HG02884 (cell line): Measurements from ENCODE around the gene F2RL3.

Experiments used
- ATAC-seq: cut with Tn5 transposase; IDR thresholded peaks from one replicate; pipeline ENCODE4 v1.9.1; 2021; ENCODE audit warnings: mild to moderate bottlenecking, moderate library complexity; ENCODE audit not compliant: unreplicated experiment

Gene F2RL3

DNA sequence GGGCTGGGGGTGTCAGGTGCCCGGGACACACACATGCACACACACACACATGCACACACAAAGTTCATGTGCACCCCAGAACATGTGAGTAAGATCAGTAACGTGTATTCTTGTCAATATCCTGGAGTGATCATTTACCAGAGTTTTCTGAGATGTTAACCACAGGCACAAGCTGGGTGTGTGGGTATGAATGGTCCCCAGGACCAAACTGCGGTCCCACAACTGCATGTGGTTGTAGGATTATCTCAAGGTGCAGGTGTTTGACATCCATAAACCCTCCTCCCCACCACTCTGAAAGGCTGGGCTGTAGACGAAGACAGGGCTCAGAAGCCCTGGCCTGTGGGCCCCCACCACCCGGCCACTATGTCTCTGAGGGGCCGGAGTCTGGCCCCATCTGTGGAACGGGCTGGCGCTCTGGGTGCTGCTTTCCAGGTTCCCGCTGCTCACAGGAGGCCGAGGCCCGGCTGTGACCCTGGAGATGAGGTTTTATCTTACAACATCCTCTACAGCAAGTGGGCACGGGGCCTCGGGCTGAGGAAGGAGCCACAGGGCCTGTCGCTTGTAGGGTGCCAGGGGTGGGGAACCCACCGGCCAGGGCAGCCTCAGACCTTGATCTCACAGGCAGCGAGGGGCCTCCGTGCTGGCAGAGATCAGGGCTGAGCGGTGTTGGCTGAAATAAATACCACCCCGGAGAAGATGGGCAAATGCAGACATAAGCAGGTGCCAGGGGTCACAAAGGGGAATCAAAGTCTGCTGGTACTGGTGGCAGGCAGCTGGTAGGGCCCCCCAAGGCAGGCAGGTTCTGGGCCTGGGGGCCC lies 4.3 kb downstream of the F2RL3 start:
- no peak for ATAC-seq

DNA sequence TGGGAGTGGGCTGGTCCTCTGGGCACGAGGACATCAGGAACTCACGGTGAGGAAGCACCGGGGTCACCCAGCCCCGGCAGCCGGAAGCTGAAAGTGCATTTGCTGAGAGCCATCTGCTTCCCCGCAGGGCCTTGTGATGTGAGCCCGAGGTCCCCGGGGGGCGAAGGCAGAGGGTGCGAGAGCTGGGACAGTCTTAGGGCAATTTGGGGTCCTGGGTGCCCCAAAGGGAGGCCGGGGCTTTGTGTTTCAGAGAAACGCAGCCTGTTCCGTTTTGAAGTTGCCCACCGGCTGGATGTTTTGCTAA lies 4.8 kb downstream of the F2RL3 start:
- no peak for ATAC-seq

DNA sequence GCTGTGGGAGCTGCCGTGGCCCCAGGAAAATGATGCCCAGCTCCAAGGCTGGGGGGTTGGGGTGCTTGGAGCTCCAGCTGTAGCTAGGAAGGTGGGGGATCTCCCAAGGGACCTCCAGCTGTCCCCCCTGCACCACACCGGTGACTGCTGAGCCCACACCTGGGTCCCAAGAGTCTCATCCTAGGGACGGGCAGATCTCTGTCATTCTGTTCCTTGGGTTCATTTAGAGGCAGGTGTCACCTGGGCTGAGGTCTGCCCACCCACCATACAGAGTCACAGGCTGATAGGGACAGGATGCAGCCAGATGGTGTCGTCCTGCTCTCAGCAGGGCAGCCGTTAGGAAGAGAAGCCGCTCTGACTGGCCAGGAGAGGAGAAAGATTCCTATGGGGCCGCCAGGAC lies 5.3 kb downstream of the F2RL3 start:
- ATAC-seq = no peak

DNA sequence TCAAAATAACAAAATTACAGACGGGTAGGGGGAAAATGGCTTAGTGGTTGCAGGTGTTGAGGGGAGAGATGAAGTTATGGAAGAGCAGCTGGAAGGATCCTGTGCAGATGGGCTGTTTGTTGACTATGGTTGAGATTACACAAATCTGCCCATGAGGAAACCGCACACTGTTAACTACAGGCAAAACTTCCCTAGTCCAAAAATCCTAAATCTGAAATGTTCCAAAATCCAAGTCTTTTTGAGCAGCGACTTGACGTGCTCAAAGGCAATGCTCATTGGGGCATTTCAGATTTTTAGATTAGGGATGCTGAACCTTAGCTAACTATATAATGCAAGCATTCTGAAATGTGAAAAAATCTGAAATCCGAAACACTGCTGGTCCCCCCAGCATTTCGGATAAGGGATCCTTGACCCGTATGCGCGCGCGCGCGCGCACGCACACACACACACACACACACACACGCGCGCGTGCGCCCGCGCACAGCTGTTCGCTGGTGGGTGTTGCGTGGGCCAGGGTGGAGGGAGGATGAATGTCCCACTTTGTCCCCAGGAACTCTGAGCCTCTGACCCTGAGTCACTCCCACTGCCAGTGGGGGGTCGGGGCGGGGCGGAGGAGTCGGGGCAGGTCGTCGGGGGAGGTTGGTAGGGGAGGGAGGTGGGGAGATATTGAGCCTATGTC lies 6.8 kb downstream of the F2RL3 start:
- ATAC-seq = no peak

DNA sequence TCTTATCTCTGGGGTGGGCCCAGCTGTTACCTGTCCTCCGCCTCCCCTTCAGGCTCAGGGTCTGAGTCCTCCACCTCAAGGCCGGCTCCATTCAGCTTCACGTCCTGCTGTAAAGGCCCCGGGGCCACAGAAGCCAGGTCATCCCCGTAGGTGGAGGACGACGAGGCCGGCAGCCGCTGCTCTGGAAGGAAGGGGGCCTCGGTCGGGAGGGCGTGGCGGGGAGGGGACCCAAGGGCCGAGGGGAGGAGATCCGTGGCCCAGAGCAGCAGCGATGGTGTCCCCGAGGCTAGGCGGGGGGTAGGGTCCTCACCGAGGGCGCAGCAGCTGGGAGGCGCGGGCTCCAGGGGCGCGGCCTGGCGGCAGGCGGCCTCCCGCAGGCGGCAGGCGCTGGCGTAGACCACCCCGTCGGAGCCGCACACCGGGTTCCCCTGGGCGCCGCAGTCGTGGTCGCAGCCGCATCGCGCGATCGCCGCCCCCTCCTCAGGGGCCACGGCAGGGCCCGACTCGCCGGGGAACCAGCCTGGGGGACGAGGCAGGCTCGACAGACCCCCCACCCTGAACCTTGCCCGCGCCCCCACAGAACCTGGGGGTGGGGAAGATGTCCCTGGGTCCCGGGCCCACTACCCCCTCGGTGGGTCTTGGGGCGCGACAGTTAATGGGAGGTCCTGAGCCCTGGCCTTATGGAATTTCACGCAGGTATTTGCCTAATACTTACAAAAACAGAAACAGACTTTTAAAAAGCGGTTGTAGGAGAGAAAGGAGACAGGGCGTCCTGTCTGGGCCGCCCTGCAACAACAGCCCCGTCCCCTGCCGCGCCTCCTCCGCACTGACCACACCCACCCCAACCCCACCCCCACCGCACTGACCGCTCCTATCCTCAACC lies 7.6 kb downstream of the F2RL3 start:
- ATAC-seq = peak; percentile 43

DNA sequence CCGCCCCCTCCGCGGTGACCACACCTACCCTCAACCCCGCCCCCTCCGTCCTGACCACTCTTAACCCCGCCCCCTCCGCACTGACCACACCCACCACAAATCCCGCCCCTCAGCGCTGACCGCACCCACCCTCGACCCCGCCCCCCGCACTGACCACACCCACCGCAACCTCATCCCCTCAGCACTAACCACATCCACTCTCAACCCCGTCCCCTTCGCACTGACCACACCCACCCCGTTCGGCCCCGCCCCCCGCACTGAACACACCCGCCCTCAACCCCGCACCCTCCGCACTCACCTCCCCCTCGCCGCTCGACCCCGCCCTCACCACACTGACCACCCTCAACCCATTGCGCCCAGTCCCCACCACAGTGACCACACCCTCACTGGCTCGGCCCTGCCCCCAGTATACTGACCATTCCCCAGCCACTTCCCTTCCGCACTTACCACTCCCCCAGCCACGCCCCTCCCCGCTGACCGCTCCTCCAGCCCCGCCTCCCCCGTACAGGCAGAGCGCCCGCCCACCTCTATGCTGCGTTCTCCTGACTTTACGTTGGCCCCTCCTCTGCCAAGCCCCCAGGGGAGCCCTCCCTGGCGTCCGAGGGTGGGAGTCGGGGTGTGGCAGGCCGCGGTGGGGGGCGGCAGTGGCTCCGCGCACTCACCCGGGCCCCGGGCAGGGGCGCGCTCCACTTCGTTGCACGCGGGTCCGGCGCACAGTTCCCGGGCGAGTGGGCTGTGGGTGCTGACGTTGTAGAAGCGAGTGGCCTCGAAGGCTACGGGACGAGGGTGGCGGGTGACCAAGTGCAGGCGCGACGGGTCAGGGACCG lies 8.4 kb downstream of the F2RL3 start:
- ATAC-seq = peak; percentile 34

DNA sequence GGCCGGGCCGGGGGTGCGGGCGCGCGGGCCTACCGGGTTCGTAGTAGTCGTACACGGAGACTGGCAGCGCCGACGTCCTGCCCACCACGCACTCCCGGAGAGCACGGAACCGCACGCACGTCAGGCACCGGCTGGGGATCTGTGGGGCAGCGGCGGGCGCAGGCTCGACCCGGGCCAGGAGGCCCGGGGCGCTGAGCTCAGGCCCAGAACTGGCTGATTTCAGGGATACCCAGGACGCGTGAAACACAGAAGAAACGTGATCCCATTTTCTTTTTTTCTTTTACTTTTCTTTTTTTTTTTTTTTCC lies 9.0 kb downstream of the F2RL3 start:
- ATAC-seq = no peak

DNA sequence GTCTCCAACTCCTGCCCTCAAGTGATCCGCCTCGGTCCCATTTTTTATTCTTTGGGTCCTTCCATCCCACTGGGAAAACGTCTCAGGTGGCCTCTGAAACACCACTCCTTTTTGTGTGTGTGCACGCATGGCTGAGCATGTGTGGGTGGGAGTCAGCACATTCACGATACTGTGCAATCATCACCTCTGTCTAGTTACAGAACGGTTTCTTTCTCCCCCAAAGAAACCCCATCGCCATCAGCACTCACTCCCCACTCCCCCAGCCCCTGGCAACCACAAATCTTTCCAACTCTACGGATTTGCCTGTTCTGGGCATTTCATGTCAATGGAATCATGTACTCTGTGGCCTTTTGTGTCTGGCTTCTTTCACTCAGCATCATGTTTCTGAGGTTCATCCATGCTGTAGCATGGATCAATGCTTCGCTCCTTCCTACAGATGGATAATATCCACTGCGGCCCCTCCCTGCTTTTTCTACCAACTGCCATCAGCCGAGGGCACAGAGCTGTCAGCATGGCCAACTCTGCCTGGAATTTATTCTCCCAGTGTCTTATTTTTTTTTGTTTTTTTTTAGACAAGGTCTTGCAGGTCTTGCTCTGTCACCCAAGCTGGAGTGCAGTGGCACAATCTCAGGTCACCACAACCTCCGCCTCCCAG lies 9.7 kb downstream of the F2RL3 start:
- no peak for ATAC-seq

DNA sequence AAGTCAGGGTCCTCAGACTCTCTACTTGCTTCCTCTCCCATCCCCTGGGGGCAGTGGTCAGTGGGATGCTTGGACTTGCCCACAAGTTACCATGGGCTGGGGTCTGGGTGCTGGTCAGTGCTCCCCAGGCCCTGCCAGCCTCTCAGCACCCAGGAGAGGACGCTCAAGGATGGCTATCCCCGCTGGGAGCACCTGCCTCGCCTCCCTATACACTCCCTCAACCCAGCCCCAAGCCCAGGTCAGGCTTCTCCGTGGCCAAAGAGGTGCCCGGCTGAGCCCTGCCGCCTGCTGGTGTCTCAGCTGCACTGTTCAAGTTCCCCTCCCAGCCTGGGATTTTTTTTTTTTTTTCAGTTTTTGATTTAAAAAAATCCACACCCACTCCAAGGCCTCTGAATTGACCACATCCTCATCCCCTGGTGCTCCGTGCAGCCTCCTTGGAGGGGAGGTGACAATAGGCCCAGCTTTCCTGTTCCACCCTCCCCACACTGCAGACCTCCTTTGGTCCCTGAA lies 10.8 kb downstream of the F2RL3 start:
- no peak for ATAC-seq

DNA sequence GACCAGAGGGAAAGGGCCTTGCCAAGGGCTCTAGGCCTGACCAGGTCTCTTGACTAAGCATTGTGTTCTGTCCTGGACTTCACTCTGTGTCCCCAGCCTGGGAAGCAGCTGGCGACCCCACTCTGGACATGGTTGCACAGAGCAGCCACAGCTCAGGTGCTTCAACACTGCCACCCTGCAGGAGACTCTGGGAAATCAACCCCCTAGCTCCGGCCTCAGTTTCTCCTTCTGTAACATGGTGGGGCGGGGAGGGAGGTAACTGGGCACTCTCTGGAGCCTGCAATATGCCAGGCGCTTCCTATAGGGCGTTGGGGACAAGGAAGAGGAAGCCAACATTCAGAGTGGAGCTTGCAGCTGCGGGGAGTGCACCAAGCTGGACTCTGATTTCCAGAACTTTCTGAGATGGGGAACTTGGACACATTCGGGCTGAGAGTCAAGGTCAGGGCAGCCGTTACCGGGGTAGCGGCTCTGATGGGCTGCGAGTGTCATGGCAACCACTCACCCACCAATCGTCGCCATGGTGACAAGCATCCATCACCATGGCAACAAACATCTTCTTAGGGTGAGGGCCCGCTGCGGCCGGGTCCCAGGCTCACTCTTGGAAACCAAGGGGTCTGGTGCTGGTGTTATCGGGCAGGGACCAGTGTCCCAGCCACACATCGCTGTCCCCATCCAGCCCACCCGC lies 12.8 kb downstream of the F2RL3 start:
- no peak for ATAC-seq

DNA sequence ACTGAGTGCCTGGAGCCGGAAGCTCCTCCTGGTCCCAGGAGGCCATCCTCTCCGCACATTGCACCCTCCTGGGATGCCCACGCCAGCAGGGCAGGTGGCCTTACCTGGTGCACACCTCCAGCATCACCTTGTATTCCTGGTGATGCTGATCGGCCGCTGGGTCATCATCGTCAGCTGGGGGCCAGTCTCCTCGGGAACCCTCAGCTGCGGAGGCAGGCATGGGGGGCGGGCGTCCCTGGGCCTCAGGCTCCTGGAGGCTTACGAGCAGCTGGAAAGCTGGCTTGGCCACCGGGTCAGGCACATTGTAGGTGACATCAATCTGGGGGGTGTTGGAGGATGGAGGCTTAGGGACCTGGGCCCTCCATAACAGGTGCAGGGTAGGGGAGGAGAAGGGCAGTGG lies 13.7 kb downstream of the F2RL3 start:
- ATAC-seq = no peak

DNA sequence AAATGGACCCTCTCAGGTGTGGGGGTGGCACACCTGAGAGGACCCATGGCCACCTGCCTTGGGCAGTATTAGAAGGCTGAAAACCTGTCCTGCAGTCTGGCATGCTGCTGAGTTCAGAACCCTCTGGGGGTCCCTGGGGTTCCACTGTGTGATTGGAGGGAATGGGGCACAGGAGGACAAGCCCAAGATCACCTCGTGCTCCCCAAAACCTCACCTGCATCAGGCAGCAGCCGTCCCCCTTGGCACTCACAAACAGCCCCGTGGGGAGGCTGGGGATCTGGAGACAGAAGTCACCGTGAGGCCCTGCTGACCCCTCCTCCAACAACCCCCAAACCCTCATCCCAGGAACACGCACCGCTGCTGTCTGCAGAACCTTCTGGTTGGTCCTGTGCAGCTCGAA lies 14.5 kb downstream of the F2RL3 start:
- ATAC-seq = no peak

DNA sequence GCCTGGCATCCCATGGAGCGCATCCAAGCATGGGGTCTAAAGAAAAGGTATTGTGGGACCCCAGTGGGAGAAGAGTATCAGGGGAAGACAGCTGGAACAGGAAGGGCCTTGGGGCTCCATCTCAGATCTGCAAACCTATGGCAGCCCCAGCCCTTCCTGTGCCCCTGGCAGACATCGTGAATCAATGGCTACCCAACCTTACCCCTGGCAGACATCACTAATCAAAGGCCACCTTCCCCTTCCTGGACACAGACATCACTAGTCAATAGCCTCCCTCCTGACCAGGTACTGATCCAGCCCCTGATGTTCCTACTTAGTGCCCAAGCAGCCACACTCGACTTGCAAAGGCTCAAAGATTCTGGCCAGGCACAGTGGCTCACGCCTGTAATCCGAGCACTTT lies 15.8 kb downstream of the F2RL3 start:
- no peak for ATAC-seq

DNA sequence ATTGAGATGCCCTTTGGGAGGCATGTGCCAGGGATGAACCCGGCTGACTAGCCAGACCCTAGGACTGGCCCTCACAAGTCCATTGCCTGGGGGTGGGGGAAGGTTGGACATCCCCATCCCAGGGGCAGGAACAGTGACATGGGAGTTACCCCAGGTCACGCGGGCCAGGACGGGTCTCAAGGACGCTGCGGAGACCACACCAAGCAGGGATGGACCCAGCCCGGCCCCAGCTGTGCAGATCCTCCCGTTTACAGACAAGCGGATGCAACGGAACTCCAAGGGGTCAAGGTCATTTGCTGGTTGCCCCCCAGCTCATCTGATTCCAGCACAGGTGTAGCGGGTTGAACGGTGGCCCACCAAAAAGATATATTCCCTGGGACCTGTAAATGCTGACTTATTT lies 20.0 kb downstream of the F2RL3 start:
- no peak for ATAC-seq

DNA sequence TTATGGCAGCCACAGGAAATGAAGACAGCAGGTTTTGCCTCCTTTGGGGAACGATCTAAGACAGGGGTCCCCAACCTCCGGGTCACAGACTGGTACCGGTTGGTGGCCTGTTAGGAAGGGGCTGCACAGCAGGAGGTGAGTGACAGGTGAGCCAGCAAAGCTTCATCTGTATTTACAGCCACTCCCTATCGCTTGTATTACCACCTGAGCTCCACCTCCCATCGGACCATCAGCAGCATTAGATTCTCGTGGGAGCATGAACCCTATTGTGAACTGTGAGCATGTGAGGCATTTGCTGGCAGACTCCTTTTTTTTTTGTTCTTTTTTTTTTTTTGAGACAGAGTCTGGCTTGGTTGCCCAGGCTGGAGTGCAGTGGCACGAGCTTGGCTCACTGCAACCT lies 22.2 kb downstream of the F2RL3 start:
- ATAC-seq = no peak

DNA sequence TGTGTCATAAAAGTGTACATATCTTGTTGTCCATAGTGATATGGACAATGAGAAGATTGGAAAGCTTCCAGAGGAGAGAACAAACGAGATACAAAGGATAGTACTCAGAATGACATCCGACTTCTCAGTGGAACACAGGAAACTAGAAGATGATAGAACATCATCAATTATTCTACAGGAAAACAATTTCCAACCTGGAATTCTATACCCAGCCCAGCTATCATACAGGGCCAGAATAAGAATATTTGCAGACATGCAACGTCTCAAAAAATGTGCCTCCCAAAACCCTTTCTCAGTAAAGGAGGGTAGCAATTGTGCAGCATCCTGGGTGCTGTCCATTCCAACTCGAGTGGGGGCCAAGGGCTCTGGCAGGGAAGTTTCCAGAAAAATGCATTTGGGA lies 24.0 kb downstream of the F2RL3 start:
- no peak for ATAC-seq

DNA sequence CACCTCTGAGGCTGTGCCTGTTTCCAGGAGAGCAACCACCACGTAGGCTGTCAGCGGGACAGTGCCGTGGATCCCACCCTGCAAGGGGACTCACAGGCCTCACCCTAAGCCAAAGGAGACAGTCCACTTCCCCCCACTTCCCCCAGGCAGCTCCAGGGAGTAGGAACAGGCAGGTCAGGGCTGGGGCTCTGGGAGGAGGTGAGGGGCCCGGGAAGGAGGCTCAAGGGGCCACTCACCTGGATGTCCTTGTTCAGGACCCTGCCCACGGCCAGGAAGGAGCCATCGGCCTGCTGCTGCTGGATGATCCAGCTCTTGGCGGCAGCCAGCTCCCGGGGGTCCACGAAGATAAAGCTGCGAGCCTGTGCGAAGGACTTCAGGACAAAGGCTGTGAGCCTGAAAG lies 25.6 kb downstream of the F2RL3 start:
- ATAC-seq = no peak

DNA sequence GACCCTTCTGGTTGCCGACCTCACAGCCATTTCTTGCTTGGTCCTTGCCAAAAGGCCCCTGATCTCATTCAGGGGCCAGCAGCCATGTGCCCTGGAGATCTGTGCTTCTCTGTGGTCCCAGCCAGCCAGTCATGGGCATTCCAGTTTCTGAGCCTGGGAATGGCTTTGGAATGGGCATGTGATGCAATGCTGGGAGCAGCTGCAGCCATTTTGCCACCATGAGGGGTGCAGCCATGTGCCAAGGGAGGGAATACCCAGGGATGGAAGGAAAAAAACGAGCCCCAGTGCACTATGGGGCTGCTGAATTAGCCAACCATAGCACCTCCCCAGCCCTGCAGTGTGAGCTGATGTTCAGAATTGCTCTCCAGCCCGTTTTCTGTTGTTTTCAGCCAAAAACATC lies 26.3 kb downstream of the F2RL3 start:
- ATAC-seq = no peak

DNA sequence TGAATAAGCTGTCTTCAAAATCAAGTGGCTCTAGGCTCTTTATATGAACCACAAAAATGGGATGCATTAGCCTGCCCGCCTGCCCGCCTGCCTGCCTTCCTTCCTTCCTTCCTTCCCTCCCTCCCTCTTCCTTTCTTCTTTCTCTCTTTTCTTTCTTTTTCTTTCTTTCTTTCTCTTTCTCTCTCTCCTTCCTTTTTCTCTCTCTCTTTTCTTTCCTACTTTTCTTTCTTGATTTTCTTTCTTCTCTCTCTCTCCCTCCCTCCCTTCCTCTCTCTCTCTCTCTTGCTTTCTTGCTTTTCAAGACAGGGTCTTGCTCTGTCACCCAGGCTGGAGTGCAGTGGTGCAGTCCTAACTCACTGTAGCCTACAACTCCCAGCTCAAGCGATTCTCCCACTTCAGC lies 26.9 kb downstream of the F2RL3 start:
- no peak for ATAC-seq

DNA sequence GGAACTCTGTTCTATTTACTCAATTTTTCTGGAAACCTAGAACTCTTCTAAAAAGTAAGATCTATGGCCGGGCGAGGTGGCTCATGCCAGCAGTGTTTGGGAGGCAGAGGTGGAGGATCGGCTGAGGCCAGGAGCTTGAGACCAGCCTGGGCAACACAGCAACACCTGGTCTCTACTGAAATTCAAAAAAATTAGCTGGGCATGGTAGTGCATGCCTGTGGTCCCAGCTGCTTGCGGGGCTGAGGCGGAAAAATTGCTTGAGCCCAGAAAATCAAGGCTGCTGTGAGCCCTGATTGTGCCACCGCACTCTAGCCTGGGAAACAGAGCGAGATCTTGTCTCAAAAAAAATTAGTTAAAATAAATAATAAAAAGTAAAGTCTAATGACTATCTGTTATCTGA lies 28.6 kb downstream of the F2RL3 start:
- no peak for ATAC-seq
